Left renal pelvis (tissue), 4 donors: Measurements from ENCODE around the gene PUSL1. TPM values are rescaled to one million over a fixed set of nuclear protein-coding genes. Genes with fewer than 3 reads are reported as not detected.

ENCODE experiments used
- DNase-seq, 4 donors: peaks; one replicate each; pipeline ENCODE4 v3.0.0-alpha.2; 2013; ENCODE audit warnings: low read depth in 4 of 4, low spot score in 3 of 4
- polyA plus RNA-seq, 4 donors: library from polyadenylated mRNA; unstranded; fragments of 120-200 nt; gene quantifications; one replicate each; pipeline ENCODE4 v1.2.1, GENCODE V29; 2013; ENCODE audit not compliant: insufficient read length in 4 of 4

PUSL1 gene
- polyA plus RNA-seq, 4 donors = 5.5 to 12.2 (median 6.0) TPM

DNA sequence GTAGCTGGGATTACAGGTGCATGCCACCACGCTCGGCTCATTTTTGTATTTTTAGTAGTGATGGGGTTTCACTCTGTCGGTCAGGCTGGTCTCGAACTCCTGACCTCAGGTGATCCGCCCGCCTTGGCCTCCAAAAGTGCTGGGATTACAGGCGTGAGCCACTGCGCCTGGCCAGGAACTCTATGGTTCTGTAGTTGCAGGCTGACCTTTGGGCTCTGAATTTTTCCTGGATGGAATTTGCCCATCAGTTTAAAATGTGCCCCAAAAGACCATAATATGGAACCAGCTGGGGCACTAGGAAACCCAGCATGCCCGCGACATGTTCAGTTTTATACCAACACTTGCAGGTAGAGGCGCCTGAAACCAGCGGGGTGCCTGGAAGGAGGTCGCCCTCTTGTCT is 29.8 kb upstream of the PUSL1 start:
- no peak for DNase-seq

DNA sequence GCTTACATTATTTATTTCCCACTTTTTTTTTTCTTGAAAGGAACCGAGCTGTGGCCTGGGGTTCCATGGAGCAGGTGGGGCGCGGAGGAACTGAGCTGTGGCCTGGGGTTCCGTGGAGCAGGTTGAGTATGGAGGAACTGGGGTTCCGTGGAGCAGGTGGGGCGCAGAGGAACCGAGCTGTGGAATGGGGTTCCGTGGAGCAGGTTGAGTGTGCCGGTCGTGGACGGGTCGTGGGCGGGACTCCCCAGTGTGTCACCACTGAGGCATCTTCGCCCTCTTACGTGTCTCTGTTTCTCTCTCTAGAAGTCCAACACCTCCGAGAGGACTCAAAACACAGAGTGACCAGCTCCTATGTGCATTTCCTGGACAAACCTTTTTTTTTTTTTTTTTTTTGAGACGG is 29.4 kb upstream of the PUSL1 start:
- DNase-seq = no peak

DNA sequence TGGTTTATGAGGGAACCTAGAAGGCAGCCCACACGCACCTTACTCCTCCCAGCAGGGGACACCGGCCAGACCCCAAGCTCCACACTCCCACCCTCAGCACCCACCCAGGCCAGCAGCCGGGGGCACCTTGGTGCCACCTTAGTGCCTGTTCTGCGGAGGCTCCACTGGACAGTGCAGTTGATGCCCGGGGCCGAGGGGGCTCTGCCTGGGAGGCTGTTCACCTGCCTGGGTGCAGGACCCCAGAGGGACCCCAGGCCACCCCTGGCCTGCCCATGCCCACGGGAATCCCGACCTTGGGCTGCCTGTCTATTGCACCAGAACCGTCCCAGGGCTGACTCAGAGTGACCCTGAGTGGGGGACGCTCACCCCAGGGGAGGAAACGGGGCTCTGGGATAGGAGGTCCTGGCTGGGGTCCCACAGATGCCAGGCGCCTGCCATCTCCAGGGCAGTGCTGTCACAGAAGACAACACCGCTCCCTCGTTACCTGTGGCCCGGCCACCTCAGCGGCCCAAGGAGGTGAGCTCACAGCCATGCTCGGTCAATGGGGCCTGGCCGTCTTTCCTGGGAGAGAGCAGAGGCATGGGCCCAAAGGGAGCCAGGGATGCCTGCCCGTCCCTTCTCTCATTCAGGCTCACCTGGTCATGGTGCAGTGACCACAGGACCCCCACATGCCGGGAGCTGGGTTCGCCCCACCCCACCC is 27.5 kb upstream of the PUSL1 start:
- no peak for DNase-seq

DNA sequence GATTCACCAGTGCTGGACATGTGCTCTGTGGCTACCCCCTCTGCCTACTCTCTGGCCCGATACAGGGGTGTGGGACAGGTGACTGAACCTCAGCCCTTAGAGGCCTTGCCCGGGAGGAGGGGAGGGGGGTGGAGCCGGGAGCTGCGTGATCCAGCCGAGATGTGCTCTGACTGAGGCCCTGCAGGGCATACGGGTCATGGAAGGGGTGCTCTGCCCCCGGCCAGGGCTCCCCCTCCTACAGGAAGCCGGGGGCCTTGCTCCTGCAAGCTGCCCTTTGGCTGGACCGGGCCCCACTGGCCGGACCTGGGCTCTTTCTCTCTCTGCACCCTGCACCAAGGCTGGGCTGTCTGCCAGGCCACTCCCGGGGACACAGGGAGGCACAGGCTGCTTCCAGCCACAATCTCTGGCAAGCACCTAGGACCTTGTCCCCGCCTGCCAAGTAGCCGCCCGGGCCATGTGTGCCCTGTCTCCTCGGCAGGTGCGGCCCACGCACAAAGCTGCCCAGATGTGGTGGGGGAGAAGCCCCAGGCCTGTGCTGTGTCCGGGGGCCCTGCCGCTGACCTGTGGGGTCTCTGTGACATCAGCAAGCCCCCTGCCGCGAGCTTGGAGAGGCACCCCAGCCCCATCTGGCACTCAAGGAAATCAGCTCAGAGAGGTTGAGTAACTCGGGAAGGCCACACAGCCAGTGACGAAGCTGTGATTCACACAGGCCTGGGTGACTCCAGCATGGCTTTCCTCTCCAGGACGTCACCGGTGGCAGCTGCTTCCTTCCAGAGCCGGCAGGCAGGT is 26.7 kb upstream of the PUSL1 start:
- DNase-seq = no peak

DNA sequence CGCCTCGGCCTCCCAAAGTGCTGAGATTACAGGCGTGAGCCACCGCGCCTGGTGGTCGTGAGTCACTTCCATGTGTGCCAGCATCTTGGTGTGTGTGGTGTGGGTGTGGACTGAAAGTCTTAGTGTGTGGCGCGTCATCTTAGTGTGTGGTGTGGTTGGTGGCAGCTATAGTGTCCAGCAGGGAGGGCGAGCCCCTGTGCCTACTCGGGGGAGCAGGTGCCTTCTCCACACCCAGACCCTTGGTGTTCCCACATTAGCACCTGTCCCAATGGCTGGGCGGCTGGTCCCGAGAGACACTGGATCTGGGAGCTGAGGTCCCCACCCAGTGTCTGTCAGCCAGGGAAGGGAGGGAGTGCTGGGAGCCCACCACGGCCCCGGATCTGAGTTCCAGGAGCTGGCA is 25.4 kb upstream of the PUSL1 start:
- no peak for DNase-seq

GRCh38 chr1:1283821-1284220 is 24.6 kb upstream of the PUSL1 start:
- no peak for DNase-seq

DNA sequence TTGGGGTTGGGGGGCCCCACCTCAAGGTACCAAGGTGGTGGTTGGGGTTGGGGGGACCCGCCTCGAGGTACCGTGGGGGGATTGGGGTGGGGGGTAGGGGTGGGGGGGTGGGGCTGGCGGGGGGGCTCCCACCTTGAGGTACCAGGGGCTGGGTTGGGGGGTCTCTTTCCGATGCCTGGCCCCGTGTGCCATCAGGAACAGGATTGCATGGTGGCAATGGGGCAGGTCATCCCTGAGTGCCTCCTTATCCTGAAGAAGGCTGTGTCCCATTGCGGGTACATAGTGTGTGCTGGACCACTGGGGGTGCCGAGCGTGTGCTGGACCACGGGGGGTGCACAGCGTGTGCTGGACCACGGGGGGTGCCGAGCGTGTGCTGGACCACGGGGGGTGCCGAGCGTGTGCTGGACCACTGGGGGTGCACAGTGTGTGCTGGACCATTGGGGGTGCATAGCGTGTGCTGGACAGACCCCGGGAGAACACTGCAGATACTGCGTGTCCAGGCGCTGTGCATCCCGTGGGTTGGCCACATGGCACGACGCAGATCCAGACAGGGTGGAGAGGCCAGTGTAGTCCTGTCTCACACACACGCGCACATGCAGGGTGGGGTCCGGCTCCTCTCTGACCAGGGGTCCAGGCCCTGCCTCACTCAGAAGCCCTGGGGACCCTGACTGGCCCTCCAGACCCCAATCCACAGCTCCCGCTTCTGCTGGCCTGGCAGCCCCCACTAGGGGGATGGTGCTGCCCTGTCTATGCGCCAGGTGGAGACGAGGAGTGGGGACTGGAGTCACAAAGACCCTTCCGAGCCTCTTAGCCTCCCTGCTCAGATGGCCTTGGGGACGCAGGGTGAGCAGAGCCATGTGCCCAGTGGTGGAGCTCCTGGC is 23.9 kb upstream of the PUSL1 start:
- DNase-seq = no peak

DNA sequence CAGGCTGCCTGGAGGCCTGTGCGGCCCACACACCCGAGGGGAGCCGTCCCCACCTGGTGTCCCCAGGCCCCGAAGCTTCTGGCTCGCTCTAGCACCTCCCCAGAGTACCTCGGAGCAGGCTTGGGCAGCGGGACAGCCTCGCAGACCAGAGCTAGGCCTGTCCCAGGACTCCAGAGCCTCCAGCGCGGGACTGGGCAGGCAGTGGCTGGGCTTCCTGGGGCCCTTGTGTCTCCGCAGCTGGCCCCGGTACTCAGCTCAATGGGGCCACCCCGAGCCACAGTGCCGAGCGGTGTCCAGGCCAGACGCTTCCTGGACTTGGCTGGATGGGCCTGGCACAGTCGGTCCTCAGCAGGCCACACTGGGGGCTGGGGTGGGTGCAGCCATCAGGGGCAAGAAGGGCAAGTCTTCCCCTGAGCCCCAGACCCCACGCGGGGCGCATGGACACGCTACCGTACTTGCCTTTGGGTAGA is 23.3 kb upstream of the PUSL1 start:
- DNase-seq = no peak

- DNase-seq = no peak
These were observed 22.6 kb upstream of the PUSL1 start for GRCh38 chr1:1285611-1286311.

DNA sequence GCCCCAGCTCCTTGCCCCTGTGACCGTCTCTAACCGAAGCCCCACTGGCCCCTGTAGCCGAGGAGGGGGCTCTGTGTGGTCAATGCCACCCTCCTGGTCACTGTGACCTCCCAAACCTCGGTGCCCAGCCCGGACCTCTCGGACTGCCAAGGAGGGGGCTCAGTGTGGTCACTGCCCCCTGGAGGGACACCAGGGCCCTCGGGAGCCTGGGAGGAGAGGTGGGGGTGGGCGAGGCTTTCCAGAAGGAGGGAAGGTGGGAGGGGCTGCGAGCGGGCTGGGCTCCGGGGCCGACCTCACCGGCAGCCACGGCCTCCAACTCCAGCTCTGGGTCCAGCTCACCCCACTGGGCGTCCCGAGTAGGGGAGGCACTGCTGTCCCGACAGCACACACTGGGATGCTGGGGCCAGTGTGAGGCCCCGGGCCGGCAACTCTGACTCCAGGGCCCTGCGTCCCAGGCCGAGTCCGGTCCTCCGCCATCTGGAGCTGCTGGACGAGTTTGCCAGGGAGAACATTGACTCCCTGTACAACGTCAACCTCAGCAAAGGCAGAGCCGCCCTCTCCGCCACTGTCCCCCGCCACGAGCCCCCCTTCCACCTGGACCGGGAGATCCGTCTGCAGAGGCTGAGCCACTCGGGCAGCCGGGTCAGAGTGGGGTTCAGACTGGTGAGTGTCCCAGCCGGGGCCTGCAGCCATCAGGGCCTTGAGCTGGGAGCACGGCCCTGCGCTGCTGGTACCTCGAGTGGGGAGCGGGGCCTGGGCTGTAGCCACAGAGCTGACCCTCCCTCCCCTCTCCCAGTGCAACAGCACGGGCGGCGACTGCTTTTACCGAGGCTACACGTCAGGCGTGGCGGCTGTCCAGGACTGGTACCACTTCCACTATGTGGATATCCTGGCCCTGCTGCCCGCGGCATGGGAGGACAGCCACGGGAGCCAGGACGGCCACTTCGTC is 21.8 kb upstream of the PUSL1 start:
- no peak for DNase-seq

GRCh38 chr1:1287288-1288110 is 20.9 kb upstream of the PUSL1 start:
- no peak for DNase-seq

- DNase-seq = no peak
These were observed 18.1 kb upstream of the PUSL1 start for GRCh38 chr1:1290238-1290731.

DNA sequence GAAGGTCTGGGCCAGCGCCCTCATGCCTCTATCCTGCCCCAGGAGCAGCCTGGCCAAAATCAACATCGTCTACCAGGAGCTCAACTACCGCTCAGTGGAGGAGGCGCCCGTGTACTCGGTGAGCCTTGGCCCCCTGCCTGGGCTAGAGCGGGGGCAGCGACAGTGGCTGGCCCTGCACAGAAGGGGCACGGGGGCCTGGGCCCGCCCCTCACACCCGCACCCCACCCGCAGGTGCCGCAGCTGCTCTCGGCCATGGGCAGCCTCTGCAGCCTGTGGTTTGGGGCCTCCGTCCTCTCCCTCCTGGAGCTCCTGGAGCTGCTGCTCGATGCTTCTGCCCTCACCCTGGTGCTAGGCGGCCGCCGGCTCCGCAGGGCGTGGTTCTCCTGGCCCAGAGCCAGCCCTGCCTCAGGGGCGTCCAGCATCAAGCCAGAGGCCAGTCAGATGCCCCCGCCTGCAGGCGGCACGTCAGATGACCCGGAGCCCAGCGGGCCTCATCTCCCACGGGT is 17.3 kb upstream of the PUSL1 start:
- no peak for DNase-seq

- peak in 2 of 4 donors; percentile 55 to 62 for DNase-seq
These were observed 16.6 kb upstream of the PUSL1 start for GRCh38 chr1:1291548-1292441.

GRCh38 chr1:1292442-1292779 is 16.0 kb upstream of the PUSL1 start:
- no peak for DNase-seq

GRCh38 chr1:1292851-1293250 is 15.5 kb upstream of the PUSL1 start:
- no peak for DNase-seq
